Activated gamma-delta T cell treated with Interleukin-2 at 50 U/mL for 16 hours (primary cell): Measurements from ENCODE around the gene CATSPERD.

Source experiments
- DNase-seq: peaks from one replicate; pipeline ENCODE4 v3.0.0-alpha.2; 2020

CATSPERD gene

DNA sequence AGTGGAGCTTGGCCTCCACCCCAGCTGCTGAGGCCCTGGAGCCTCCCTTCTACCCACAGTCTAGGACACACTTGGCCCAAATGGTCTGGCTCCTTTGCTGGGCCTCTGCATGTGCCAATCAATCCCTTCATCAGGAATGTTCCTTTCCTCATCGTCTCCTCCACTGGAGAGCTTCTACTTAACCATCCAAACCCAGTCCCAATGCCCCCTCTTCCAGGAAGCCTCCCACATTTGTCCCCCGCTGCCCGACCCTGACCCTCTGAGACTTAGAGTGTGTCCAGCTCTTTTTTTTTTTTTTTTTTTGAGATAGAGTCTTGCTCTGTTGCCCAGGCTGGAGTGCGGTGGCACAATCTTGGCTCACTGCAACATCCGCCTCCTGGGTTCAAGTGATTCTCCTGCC, 68.0 kb downstream of the CATSPERD start:
- no peak for DNase-seq

DNA sequence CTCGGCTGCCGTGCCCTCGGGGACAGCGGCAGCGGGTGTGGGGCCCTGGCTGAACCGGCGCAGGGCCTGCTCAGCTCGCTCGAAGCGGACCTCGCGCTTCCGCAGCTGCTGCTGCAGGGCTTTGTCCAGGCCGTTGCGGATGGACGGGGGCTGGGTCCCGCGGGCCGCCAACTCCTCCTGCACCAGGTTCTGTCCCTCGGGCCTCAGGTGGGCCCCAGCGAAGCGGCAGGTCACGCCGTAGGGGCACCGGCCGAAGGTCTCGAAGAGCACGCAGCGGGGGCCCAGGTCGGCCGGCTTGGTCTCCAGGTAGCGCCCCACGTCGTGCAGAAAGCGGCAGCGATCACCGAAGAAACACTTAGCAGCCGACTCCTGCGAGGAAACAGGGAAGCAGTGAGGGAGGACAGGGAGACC, 68.9 kb downstream of the CATSPERD start:
- no peak for DNase-seq

DNA sequence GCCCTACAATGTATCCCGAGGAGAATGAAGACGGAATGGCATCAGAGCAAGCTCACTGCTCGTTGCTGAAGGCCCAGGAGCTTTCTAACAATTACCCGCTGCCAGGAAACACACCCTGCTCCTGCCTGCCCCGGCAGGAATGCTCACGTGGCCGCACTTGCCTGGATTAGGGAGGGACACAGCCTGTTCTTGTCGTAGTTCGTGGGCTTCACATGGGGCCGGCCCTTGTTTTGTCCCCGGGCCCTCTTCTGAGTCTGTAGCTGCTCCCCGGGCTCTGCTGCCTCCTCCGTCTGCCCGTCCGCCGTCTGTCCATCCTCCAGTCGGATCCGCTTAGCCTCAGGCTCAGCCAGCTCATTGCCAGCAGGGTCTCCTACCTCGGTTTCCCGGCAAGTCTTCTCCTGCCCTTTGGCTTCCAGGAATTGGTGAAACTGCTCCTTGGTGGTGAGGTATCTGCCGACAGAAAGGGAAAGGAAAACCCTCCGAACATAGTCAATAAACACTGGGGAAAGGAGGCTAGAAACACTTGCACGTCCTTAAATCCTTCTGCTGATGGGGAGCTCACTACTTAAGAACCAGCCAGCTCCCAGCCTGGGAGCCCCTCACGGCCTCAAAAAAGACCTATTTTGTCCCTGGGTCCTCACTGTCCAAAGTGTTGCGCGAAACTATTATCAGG, 69.6 kb downstream of the CATSPERD start:
- DNase-seq = no peak

DNA sequence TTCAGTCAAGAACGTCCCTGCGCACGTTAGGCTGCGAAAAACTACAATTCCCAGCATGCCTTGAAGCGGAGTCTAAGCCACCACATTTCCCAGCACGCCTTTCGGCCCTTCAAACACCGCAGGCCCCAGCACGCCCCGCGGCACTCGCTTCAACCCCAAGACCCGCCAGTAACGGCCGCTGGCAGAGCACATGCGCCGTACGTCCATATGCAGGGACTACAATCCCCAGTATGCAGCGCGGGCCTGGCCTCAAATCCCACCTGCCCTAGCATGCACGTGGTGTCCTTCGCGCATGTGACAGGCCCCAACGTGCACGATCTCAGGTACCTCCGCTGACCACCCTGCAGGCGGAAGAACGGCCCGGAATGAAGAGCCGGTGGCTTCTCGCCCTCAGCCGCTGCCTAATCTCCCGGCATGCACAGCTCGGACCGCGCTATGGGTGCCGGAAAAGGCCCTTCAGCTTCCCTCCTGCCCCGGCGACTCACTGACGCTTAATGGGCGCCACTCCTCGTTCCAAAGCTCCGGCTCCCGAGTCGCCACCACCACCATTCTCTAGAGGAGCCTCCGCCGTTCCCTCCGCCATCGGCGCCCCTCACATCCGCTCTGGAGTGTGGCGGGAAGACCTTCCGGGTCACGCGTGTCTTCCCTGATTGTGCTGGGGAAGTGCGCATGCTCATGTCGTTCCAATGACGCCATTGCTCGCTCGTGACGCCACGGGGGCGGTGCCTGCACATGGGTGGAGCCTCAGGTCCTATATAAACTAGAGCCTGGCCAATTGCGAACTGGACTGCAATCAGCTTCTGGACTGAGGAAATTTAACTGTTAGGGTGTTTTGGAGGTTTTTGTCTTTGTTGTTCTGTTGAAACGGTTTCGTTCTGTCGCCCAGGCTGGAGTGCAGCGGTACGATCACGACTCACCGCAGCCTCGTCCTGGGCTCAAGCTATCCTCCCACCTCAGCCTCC, 70.4 kb downstream of the CATSPERD start, which contains the start of gene DUS3L:
Gene DUS3L, minus strand, starts transcription at position 605 of the 962 bp plus-strand sequence. Its CDS starts 22 bp downstream, at position 583.
- peak; percentile 94 for DNase-seq

DNA sequence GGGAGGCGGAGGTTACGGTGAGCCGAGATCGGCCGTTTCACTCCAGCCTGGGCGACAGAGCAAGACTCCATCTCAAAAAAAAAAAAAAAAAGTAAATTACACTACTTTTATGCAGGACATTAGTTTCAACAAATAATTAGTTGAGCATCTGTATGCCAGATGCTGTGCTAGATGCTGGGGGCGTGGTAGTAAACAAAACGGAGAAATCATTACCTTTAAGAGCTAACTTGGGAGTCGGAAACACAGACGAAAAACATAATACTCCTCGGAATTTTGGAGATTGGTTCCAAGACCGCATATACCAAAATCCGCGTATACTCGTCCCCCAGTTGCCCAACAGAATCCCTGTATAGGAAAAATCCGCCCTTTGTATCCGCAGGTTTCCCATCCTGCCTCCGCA, 71.8 kb downstream of the CATSPERD start:
- DNase-seq = no peak

DNA sequence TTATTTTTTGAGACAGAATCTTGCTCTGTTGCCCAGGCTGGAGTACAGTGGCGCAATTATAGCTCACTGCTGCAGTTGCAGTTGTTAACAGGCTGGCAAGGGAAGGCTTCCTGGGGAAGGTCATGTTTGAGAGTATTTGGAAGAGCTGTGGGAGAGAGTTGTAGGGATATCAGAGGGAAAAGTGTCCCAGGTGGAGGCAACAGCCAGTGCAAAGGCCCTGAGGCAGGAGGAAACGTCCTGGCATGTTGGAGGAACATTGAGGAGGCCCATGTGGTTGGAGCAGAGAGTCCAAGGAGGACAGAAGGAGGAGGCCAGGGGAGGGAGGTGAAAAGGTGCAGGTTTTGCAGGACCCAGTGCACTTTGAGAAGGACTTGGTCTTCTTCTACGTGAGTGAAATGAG, 72.8 kb downstream of the CATSPERD start:
- DNase-seq = no peak

DNA sequence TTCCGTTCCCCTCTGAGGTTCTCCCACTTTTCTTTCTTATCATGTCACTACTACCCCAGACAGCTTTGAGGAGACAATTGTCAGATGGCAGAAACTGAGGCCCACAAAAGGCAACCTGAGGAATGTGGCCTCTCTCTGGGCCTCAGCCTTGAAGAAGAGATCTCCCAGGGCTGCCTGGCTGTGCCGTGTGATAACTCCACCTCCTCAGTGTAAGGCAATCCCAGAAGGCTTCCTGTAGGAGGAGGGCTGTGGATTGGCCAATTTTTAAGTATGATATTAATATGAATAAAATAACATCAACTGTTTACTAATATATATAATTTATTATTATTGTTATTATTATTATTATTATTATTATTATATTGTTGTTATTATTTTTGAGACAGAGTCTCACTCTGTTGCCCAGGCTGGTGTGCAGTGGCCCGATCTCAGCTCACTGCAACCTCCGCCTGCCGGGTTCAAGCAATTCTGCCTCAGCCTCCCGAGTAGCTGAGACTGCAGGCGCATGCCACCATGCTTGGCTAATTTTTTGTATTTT, 75.0 kb downstream of the CATSPERD start:
- no peak for DNase-seq

DNA sequence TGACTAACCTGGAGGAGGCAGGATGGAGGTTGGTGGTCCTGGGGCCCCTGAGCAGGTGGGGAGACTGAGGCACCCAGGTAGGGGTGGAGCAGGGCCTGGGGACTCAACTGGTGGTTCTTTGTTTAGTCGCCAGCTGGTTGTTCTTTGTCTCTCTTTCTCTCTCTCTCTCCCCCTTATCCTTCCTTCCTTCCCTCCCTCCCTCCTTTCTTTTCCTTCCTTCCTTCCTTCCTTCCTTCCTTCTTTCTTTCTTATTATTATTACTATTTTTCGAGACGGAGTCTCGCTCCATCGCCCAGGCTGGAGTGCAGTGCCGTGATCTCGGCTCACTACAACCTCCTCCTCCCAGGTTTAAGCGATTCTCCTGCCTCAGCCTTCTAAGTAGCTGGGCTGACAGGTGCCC, 77.8 kb downstream of the CATSPERD start:
- no peak for DNase-seq

DNA sequence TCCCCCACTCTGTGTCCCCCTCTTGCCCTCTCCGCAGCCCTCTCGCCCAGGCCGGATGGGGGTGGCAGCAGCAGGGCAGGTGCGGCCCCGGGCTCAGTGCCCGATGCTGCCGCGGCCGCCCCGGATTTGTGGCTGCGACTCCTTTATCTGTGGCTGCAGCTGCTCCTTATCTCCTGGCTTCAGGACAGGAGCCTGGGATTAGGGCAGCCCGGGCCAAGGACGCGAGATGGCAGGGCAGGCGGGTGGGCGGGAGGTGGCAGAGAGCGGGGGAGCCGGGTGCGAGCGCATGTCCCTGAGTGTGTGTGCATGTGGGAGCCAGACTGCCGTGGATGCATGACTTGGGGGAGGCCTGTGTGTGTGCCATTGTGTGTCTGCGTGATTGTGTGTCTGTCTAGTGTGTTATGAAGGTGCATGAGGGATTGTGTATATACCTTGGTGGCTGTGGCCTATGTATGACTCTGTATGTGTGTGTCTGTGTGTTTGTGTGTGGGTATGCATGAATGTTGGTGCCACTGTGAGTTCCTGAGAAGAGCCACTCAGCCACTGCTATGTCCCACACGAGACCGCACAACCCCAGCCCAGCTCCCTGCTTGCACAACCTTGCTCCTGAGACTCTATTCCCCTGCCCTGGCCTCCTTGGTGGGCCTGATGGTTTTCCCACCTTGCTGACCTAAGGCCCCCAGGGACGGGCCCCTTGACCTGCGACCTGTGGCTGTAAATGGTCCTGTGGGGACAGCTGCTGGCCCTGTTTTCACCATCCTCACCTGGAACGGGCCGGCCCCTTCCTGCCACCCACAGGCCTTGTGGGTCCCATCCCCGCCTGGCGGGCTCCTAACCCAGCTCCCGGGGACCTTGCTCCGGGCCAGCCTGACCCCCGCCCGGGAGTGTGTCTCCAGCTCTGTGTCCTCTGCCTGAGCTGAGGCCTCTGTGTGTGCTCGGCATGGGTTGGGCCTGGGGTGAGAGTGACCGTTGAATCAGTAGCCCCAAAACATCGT, 79.1 kb downstream of the CATSPERD start:
- DNase-seq = no peak

DNA sequence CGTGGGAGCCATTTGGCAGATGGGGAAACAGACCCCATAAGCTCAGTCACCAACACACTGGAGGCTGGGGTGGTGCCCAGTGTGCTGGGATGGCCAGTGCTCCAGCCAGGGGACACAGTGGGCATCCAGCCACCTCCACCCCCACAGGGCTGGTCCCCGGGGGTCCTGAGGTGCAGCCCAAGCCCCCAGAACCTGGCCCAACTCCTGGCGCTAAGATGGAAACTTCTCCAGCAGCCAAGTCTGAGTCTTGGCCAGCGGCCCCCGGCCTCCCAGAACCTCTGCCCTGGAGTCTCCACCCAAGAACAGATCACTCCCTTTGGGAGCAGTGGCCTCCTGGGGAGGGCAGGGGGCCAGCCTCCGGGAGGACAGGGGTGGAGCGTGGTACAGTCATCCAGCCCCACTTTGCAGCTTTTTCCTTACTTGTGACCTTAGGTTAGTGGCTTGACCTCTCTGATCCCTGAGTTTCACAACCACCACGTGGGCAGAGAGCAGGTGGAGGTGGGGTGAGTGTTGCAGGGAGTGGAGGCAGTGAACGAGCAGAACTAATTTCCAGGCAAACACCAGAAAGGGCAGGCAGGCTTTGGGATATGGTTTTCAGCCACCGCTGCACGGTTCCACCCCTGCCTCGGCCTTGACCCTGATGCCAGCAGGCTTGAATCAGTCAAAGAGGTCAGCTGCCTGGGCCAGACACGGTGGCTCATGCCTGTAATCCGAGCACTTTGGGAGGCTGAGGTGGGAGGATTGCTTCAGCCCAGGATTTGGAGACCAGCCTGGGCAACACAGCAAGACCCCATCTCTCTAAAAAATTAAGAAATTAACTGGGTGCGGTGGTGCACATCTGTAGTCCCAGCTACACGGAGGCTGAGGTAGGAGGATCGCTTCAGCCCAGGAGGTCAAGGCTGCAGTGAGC, 80.2 kb downstream of the CATSPERD start:
- DNase-seq = no peak

DNA sequence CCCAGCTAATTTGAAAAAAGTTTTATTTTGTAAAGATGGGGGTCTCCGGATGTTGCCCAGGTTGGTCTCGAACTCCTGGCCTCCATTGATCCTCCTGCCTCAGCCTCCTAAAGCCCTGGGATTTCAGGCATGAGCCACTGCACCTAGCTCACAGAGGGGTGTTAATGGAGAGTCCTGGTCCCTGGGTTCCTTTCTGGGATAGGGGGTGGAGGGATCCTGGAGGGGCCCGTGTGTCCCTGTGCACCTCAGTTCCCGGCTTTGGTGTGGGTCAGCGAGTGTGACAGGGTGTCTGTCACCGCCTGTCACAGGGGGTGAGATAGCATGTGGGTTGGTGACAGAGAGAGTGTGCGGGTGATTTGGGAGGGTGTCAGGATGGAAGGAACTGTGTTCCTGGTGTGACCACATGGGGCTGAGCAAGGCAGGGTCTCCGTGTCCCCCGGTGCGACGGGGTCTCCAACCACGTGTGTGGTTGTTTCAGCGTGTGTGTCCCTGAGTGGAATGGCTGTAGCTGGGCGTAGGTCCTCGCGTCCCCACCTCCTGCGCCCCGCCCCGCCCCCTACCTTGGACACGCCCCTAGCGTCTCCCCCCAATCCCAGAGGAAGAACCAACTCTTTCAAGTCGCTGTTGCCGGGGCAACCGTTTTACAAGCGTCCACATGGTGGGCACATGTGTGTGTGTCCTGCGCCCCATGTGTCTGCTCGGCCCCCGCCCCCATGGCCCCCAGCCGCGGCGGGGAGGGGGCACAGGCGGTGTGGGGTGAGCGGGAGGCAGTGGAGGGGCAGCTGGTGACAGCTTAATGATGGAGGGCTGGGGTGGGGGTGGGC, 81.6 kb downstream of the CATSPERD start:
- DNase-seq = no peak

DNA sequence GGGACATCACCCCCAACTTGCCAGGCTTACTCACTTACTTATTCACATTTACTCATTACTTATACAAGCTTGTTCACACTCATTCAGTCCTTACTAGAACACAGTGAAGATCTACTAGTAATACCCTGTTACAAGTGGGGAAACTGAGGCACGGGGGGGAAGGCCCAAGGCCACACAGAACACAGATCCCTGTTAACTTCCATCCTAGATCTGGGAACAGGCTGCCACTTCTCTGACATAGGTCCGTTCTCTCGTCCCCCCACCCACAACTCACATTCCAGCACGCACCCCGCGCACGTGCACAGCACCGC, 83.0 kb downstream of the CATSPERD start:
- no peak for DNase-seq

DNA sequence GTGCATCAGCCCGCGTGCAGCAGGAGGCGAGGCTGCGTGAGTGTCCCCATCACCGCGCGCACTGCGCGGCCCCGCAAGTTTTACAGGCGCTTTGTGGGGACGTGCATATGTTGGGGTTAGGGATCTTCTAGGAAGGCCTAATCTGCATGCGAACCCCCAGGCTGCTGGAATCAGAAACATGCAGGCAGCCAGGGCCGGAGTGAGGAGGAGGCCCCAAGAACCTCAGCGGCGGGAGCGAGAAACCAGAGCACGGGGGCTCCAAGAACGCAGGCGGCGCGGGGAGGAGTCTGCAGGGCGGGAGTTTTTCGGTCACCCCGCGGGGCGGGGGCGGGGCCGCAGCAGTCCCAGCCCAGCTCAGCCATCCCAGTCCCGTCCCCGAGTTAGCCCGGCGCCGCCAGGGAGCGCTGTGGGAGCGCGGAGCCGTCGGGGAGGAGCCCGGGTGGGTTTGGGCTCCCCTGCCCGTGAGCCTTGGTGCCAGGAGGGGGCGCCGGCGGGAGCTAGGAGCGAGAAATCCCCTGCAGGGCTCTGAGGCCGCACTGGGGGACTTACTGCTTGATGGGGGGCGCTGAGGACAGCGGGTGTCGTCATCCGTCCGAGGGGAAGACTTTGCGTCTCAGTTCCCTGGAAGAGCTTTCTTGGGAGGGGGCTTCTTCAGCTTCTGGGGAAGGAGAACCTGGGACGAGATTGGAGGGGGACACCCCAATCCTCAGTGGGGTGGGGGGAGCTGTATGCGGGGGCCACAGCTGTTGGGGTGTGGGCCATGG, 83.5 kb downstream of the CATSPERD start:
- peak; percentile 88 for DNase-seq

DNA sequence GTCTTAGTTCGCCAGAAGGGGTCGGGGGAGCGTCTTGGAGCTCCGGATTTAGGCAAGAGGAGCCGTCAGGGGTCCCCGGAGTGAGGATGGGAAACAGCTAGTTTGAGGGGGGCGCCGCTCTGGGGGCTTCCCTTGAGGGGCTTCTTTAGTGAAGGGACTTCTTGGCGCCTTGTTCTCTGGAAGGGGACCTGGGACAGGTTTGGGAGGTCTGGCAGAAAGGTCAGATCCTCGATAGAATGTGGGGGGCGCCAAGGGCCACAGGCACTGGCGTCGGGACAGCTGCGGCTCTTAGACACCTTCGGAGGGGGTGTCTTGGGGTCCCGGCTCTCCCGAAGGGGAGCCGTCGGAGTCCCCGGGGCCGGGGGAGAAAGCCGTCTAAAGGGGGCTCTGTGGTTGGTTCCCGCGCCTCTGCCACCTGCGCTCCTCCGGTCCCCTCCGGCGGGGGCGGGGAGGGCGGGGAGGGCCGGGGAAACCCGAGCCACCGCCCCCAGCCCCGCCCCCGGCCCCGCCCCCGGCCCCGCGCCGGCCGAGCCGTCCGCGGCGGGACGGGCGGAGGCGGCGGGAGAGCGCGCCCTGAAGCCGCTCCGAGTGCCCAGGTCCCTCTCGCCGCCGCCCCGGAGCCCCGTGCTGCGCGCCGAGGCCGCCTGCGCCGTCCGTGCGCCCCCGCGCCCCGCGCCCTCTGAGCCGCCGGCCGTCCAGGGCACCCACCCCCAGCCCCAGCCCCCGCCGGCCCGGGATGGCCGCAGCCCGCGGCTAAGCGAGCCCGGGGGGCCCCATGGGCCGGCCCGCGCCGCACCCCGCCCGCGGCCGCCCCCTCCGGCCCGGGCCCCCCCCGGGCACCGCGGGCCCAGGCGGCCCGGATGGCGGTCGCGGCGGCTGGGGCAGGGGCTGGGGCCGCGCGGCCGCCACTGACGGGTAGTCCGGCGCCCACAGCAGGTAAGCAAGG, 84.4 kb downstream of the CATSPERD start, which contains the start of gene NRTN:
Gene NRTN, plus strand, starts transcription at position 552 of the 946 bp plus-strand sequence. CDS start 19,099 bp downstream, outside the sequence.
- peak; percentile 35 for DNase-seq

DNA sequence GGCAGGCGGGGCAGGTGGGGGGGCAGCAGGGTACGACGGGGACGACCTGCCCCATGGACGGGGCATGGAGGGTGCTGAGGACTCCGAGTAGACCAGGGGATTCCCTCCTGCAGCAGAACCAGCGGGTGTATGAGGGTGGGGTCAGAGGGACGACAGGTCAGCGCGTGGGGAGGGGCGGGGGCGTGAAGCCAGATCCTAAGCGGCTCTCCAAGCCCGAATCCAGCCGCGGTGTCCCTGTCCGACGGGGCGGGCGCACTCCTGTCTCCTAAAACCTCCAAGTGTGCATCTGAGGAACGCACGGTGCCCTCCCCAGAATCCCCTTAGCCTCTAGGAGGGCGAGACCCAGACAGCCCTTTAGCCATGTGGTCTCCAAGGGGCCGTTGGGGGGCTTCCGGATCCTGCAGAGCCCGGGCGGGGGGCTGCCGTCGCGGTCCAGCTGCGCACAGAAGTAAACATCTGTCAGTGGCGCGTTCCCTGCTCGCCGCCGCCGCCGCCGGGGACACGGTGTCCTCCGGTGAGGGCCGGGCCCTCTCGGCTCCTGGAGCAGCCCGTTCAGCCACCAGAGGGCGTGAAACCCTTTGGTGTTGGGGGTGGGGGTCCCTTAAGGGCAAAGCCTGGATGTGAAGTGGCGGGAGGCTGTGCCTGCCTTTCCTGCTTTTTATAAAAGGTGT, 85.2 kb downstream of the CATSPERD start:
- peak; percentile 60 for DNase-seq

DNA sequence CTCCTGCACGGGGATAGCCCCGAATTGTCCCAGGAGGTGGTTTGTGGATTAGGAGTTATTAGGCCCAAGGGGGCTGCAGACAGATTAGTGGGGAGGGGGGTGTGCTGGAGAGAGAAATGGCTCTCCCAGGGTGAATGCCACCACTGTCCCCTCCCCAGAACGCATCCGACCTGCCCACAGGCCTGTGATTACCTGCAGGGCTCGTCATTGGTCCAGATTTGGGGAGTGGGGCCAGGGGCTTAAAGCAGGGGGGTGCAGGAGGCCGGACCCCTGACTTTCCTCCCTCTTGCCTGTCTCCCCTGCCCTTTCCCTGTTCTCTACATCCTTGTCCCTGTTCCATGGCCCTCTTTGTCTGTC, 85.7 kb downstream of the CATSPERD start:
- DNase-seq = no peak

DNA sequence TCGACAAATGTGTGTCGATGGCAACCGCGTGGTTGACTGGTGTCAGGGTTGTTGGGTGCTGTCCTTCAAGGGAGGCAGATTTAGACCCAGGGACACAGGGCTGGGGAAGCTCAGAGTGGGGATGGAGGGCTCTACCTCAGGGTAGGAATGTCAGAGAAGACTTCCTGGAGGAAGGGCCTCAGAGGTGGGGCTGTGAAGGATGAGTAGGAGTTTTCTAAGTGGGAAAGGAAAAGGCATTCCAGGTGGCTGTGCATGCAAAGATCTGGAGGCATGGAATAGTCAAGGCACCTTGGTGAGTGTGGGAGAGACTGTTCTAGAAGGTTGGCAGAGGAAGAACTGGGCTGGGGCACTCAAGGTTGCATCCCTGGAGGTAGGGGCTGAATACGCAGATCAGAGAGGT, 86.5 kb downstream of the CATSPERD start:
- no peak for DNase-seq
